HepG2 (cell line): ENCODE measurements around the gene PIM3. TPM values are rescaled to one million over a fixed set of nuclear protein-coding genes. Genes with fewer than 3 reads are reported as not detected.

Experiments used
- BRF2 ChIP-seq: sonication (generic); formaldehyde crosslinking; IDR thresholded peaks from 2 replicates; pipeline ENCODE4 v1.8.1; 2022; ENCODE audit warnings: mild to moderate bottlenecking, missing genetic modification reagents
- HOXD1 ChIP-seq: sonication (generic); formaldehyde crosslinking; IDR thresholded peaks from 2 replicates; pipeline ENCODE4 v1.5.0; 2020; ENCODE audit warnings: missing genetic modification reagents
- ZFP1 ChIP-seq: IDR thresholded peaks from 2 replicates; pipeline ENCODE4 v1.6.1; 2016
- ZFP91 ChIP-seq: sonication (generic); formaldehyde crosslinking; IDR thresholded peaks from 2 replicates; pipeline ENCODE4 v1.9.0; 2022; ENCODE audit warnings: missing genetic modification reagents, mild to moderate bottlenecking, borderline replicate concordance
- ZNF326 ChIP-seq: sonication (generic); formaldehyde crosslinking; IDR thresholded peaks from 2 replicates; pipeline ENCODE4 v1.4.0; 2020; ENCODE audit warnings: missing genetic modification reagents, borderline replicate concordance
- ZXDC ChIP-seq: sonication (generic); formaldehyde crosslinking; IDR thresholded peaks from 2 replicates; pipeline ENCODE4 v1.5.0; 2020; ENCODE audit warnings: mild to moderate bottlenecking, missing genetic modification reagents
- polyA plus RNA-seq, 8 experiments: library from polyadenylated mRNA; depleted of rRNA in 3 of 8; stranded (reverse) in 7 of 8; unstranded in 1 of 8; fragments of >200 nt; fragmentation: Illumina TruSeq in 4 of 8; extraction: Trizol in 4 of 8; gene quantifications; 2 replicates each; pipeline versions ENCODE4 v1.2.1 to v1.2.3, GENCODE V29; 2011 to 2016; ENCODE audit warnings: low read depth in 4 of 8, missing spikeins in 1 of 8, mixed read lengths in 1 of 8; ENCODE audit not compliant: insufficient read depth in 1 of 8
- total RNA-seq, 5 experiments: library from RNA; depleted of rRNA; stranded (reverse); fragments of >200 nt; fragmentation: Illumina TruSeq; extraction: Trizol; gene quantifications; 2 replicates each; pipeline ENCODE4 v1.2.3, GENCODE V29; 2016; ENCODE audit warnings: low read depth in 1 of 5
- TF ChIP-seq, protein P1 (sequence below): sonication (generic); formaldehyde crosslinking; IDR thresholded peaks from 2 replicates; pipeline ENCODE4 v1.4.0; 2020; ENCODE audit warnings: missing genetic modification reagents, mild to moderate bottlenecking, borderline replicate concordance

The PIM3 gene
- total and polyA plus RNA-seq, 2 of the 13 experiments (the other 11 are each of a cell fraction or from before 2014, with no cell fraction given) = 21.6 to 31.2 TPM

DNA sequence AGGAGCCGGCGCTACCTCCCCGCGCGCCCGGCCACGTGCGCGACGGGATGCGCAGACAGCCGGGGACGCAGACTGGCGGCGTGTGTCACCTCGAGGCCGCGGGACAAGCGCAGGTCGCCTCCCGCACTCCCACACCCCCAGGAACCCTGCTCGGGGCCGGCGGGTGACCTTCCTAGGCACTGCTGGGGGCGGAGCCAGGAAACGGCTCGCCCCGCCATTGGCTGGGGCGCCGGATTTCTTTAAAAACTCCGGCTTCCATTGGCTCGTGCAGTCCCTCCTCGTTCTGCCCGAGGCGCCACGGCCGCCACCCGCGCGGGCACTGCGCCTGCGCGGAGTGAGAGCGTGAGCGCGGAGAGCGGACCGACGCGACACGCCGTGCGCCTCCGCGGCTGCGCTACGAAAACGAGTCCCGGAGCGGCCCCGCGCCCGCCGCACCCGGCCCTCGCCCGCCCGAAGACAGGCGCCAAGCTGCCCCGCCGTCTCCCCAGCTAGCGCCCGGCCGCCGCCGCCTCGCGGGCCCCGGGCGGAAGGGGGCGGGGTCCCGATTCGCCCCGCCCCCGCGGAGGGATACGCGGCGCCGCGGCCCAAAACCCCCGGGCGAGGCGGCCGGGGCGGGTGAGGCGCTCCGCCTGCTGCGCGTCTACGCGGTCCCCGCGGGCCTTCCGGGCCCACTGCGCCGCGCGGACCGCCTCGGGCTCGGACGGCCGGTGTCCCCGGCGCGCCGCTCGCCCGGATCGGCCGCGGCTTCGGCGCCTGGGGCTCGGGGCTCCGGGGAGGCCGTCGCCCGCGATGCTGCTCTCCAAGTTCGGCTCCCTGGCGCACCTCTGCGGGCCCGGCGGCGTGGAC is at the start of gene PIM3 (continued):
- TF ChIP-seq ZFP91 (CRISPR knock-in tag) (no peak; the same call in 1 of the 2 replicates), ZNF326 (CRISPR knock-in tag) (no peak), ZFP1 (CRISPR knock-in tag) (no peak), BRF2 (CRISPR knock-in tag) (no peak), ZXDC (CRISPR knock-in tag) (peak; percentile 20; the same call in 1 of the 2 replicates), HOXD1 (CRISPR knock-in tag) (peak; percentile 73; the same call in 1 of the 2 replicates)
- TF ChIP-seq, protein P1, sequence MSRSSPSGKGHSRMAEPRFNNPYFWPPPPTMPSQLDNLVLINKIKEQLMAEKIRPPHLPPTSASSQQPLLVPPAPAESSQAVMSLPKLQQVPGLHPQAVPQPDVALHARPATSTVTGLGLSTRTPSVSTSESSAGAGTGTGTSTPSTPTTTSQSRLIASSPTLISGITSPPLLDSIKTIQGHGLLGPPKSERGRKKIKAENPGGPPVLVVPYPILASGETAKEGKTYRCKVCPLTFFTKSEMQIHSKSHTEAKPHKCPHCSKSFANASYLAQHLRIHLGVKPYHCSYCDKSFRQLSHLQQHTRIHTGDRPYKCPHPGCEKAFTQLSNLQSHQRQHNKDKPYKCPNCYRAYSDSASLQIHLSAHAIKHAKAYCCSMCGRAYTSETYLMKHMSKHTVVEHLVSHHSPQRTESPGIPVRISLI = no peak
